ENCODE measurements around the gene SPG7. TPM values are rescaled to one million over a fixed set of nuclear protein-coding genes. Genes with fewer than 3 reads are reported as not detected.

The SPG7 gene
- total and polyA plus RNA-seq, 9 of the 15 experiments (the other 6 are each of a cell fraction or from before 2014, with no cell fraction given): 5.8 to 89.1 (median 49.4) TPM

- TF ChIP-seq, protein P1, sequence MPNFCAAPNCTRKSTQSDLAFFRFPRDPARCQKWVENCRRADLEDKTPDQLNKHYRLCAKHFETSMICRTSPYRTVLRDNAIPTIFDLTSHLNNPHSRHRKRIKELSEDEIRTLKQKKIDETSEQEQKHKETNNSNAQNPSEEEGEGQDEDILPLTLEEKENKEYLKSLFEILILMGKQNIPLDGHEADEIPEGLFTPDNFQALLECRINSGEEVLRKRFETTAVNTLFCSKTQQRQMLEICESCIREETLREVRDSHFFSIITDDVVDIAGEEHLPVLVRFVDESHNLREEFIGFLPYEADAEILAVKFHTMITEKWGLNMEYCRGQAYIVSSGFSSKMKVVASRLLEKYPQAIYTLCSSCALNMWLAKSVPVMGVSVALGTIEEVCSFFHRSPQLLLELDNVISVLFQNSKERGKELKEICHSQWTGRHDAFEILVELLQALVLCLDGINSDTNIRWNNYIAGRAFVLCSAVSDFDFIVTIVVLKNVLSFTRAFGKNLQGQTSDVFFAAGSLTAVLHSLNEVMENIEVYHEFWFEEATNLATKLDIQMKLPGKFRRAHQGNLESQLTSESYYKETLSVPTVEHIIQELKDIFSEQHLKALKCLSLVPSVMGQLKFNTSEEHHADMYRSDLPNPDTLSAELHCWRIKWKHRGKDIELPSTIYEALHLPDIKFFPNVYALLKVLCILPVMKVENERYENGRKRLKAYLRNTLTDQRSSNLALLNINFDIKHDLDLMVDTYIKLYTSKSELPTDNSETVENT (CRISPR knock-in tag; IDR thresholded peaks at IDR 0.05): no peak
- TF ChIP-seq CREB1 (IDR thresholded peaks at IDR 0.05) (no peak), CREB1 (CRISPR knock-in tag; IDR thresholded peaks at IDR 0.05) (0 out of 2 replicates have a peak, but pooled peaks have one; percentile 3), CBX8 (IDR thresholded peaks at IDR 0.05; ENCODE audit: borderline replicate concordance, extremely low read depth, low read depth, low read length, poor library complexity, severe bottlenecking) (no peak), NKRF (IDR thresholded peaks at IDR 0.05; ENCODE audit: borderline replicate concordance) (no peak), IRF9 (tag; IDR thresholded peaks at IDR 0.05) (no peak), MAX (CRISPR knock-in tag; IDR thresholded peaks at IDR 0.05) (no peak), ZBTB1 (CRISPR knock-in tag; IDR thresholded peaks at IDR 0.05; ENCODE audit: borderline replicate concordance, low read depth) (no peak), POLR2H (tag; IDR thresholded peaks at IDR 0.05; ENCODE audit: low read depth) (no peak), MCM3 (IDR thresholded peaks at IDR 0.05) (no peak), ZNF263 (CRISPR knock-in tag; IDR thresholded peaks at IDR 0.05; ENCODE audit: borderline replicate concordance) (peak; percentile 24; the same call in 1 of the 2 replicates), ZNF184 (CRISPR knock-in tag; IDR thresholded peaks at IDR 0.05) (no peak), HNRNPLL (IDR thresholded peaks at IDR 0.05; ENCODE audit: low read depth, low read length, poor library complexity, severe bottlenecking) (no peak), PYGO2 (tag; IDR thresholded peaks at IDR 0.05) (no peak), RBM17 (IDR thresholded peaks at IDR 0.05; ENCODE audit: borderline replicate concordance, low read depth, low read length) (no peak), E2F3 (CRISPR knock-in tag; IDR thresholded peaks at IDR 0.05) (no peak), ZNF197 (CRISPR knock-in tag; IDR thresholded peaks at IDR 0.05; ENCODE audit: low read depth) (no peak), TAF7 (tag; IDR thresholded peaks at IDR 0.05) (no peak), TRIM24 (IDR thresholded peaks at IDR 0.05) (no peak), PURB (CRISPR knock-in tag; IDR thresholded peaks at IDR 0.05; ENCODE audit: low read depth) (no peak), USF1 (CRISPR knock-in tag; IDR thresholded peaks at IDR 0.05) (peak; percentile 82)
- TF ChIP-seq, protein P2, sequence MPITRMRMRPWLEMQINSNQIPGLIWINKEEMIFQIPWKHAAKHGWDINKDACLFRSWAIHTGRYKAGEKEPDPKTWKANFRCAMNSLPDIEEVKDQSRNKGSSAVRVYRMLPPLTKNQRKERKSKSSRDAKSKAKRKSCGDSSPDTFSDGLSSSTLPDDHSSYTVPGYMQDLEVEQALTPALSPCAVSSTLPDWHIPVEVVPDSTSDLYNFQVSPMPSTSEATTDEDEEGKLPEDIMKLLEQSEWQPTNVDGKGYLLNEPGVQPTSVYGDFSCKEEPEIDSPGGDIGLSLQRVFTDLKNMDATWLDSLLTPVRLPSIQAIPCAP (CRISPR knock-in tag; IDR thresholded peaks at IDR 0.05; ENCODE audit: borderline replicate concordance): no peak
These were observed 32.4 kb downstream of the SPG7 start (continued) for GRCh38 chr16:89540557-89540956.
